HepG2 (cell line): ENCODE measurements around the gene FRMD4B. TPM values are rescaled to one million over a fixed set of nuclear protein-coding genes. Genes with fewer than 3 reads are reported as not detected.

Source experiments
- ATAC-seq: fragments of 200-7000 bp; cut with Tn5 transposase; 3 replicates; pipeline ENCODE4 v1.9.1; 2020; ENCODE audit warnings: mild to moderate bottlenecking, moderate library complexity
- BruUV-seq: library from RNA; stranded (reverse); fragments of 400-500 nt; replicated peaks from 2 replicates; lab custom pipeline; 2021; lab: Mats Ljungman, UMichigan
- CTCF ChIA-PET: fragments of 300-600 bp; formaldehyde crosslinking; extraction: SDS; loops from one replicate; lab custom pipeline; 2021; ENCODE audit warnings: low total read pairs, inconsistent platforms, low intra/inter-chr PET ratio; lab: Yijun Ruan, JAX
- POLR2A ChIA-PET: fragments of 350-600 bp; sonication (Branson Sonifier 250); formaldehyde crosslinking; loops from one replicate; lab custom pipeline; 2020; ENCODE audit warnings: antibody characterized with exemption, inconsistent platforms; lab: Yijun Ruan, JAX
- DNase-seq: peaks from one replicate; pipeline ENCODE4 v3.0.0-alpha.2; 2015; ENCODE audit warnings: low spot score
- FAIRE-seq: peaks from 3 replicates; lab custom pipeline; 2011; peaks lifted over from hg19 to GRCh38; lab: Jason Lieb, UNC
- H2AFZ ChIP-seq: one replicate; pipeline ENCODE4 v1.6.1; 2011; ENCODE audit warnings: low read length, inconsistent platforms
- H3K27ac ChIP-seq: fragments of 300-600 bp; 3 replicates; pipeline ENCODE4 v1.8.0; 2011; ENCODE audit warnings: mixed run types, mild to moderate bottlenecking, mixed read lengths, low read length, inconsistent platforms; ENCODE audit not compliant: insufficient read depth; ENCODE audit errors: extremely low read length
- H3K27me3 ChIP-seq, 2 experiments: fragments of 200-600 bp in 1 of 2; 2 replicates in 1 of 2; 3 replicates in 1 of 2; pipeline versions ENCODE4 v1.6.0 to v1.8.0; 2011; ENCODE audit warnings: low read length in 2 of 2, mild to moderate bottlenecking in 2 of 2, moderate library complexity in 2 of 2, inconsistent platforms in 1 of 2; ENCODE audit not compliant: insufficient read depth in 2 of 2, control insufficient read depth in 1 of 2
- H3K36me3 ChIP-seq, 2 experiments: fragments of 200-600 bp in 1 of 2; replicated peaks in 1 of 2; 2 replicates in 1 of 2; 3 replicates in 1 of 2; pipeline versions ENCODE4 v1.5.1 to v1.8.0; 2011; ENCODE audit warnings: low read length in 2 of 2, inconsistent platforms in 1 of 2; ENCODE audit not compliant: insufficient read depth in 2 of 2, control insufficient read depth in 1 of 2
- H3K4me1 ChIP-seq: 2 replicates; pipeline ENCODE4 v1.5.1; 2012; ENCODE audit warnings: low read length, inconsistent platforms; ENCODE audit not compliant: insufficient read depth
- H3K4me2 ChIP-seq: 2 replicates; pipeline ENCODE4 v1.6.0; 2011; ENCODE audit warnings: low read depth, low read length, inconsistent platforms
- H3K4me3 ChIP-seq, 3 experiments: fragments of 200-600 bp in 1 of 3; sonication (generic), shearing (Covaris generic) in 1 of 3; replicated peaks in 1 of 3; 2 replicates each; pipeline ENCODE4 v1.5.1; 2011 to 2016; ENCODE audit warnings: low read length in 3 of 3, inconsistent platforms in 2 of 3, low read depth in 2 of 3, mild to moderate bottlenecking in 2 of 3, control low read depth in 1 of 3, mixed read lengths in 1 of 3; ENCODE audit not compliant: insufficient read depth in 1 of 3
- H3K79me2 ChIP-seq: one replicate; pipeline ENCODE4 v1.6.1; 2011; ENCODE audit warnings: low read length, inconsistent platforms; ENCODE audit not compliant: insufficient read depth
- H3K9ac ChIP-seq: 2 replicates; pipeline ENCODE4 v1.6.0; 2011; ENCODE audit warnings: mild to moderate bottlenecking, low read depth, low read length, inconsistent platforms; ENCODE audit not compliant: insufficient read depth
- H3K9me3 ChIP-seq: 2 replicates; pipeline ENCODE4 v1.5.1; 2012; ENCODE audit warnings: mild to moderate bottlenecking, low read length
- H4K20me1 ChIP-seq: 2 replicates; pipeline ENCODE4 v1.6.0; 2011; ENCODE audit warnings: inconsistent platforms, mild to moderate bottlenecking, low read length, moderate library complexity; ENCODE audit not compliant: insufficient read depth
- CCAR2 ChIP-seq: fragments of 200-400 bp; formaldehyde crosslinking; optimal IDR thresholded peaks from 2 replicates; pipeline ENCODE3; 2018; ENCODE audit warnings: low read depth, mild to moderate bottlenecking, low read length, moderate library complexity
- ONECUT2 ChIP-seq: sonication (generic); formaldehyde crosslinking; IDR thresholded peaks from 2 replicates; pipeline ENCODE4 v1.4.0; 2020; ENCODE audit warnings: missing genetic modification reagents
- RAD51 ChIP-seq: fragments of 450-650 bp; IDR thresholded peaks from 2 replicates; pipeline ENCODE4 v1.6.1; 2016; ENCODE audit warnings: borderline replicate concordance
- RXRA ChIP-seq: sonication (generic); formaldehyde crosslinking; IDR thresholded peaks from 2 replicates; pipeline ENCODE4 v1.5.1; 2020; ENCODE audit warnings: missing genetic modification reagents
- SUZ12 ChIP-seq: fragments of 150-350 bp; IDR thresholded peaks from 2 replicates; pipeline ENCODE4 v1.6.1; 2014; ENCODE audit warnings: low read depth, low read length
- ZFP36 ChIP-seq: fragments of 150-350 bp; IDR thresholded peaks from 2 replicates; pipeline ENCODE4 v1.6.1; 2018; ENCODE audit warnings: borderline replicate concordance, low read length, low read depth; ENCODE audit not compliant: partially characterized antibody
- ZNF503 ChIP-seq: sonication (generic); formaldehyde crosslinking; IDR thresholded peaks from 2 replicates; pipeline ENCODE4 v1.4.0; 2020; ENCODE audit warnings: missing genetic modification reagents
- ZNF567 ChIP-seq: sonication (generic); formaldehyde crosslinking; IDR thresholded peaks from 2 replicates; pipeline ENCODE4 v1.8.1; 2023; ENCODE audit warnings: mild to moderate bottlenecking, missing genetic modification reagents, borderline replicate concordance
- ZNF687 ChIP-seq: sonication (generic); formaldehyde crosslinking; IDR thresholded peaks from 2 replicates; pipeline ENCODE4 v1.5.1; 2020; ENCODE audit warnings: mild to moderate bottlenecking, missing genetic modification reagents, moderate library complexity
- in situ Hi-C: cut with HindIII; loops from 2 replicates; pipeline ENCODE4 v1.10.0; 2017; ENCODE audit warnings: low pct_unique_long_range_greater_than_20kb; ENCODE audit not compliant: extremely low pct_ligation_motif_present
- intact Hi-C: fragments of 100-400 bp; cut with micrococcal nuclease; formaldehyde crosslinking; loops from one replicate; pipeline ENCODE4 v1.10.0; 2022; ENCODE audit not compliant: unreplicated experiment
- polyA plus RNA-seq, 8 experiments: library from polyadenylated mRNA; depleted of rRNA in 3 of 8; stranded (reverse) in 7 of 8; unstranded in 1 of 8; fragments of >200 nt; fragmentation: Illumina TruSeq in 4 of 8; extraction: Trizol in 4 of 8; gene quantifications; 2 replicates each; pipeline versions ENCODE4 v1.2.1 to v1.2.3, GENCODE V29; 2011 to 2016; ENCODE audit warnings: low read depth in 4 of 8, missing spikeins in 1 of 8, mixed read lengths in 1 of 8; ENCODE audit not compliant: insufficient read depth in 1 of 8
- total RNA-seq, 5 experiments: library from RNA; depleted of rRNA; stranded (reverse); fragments of >200 nt; fragmentation: Illumina TruSeq; extraction: Trizol; gene quantifications; 2 replicates each; pipeline ENCODE4 v1.2.3, GENCODE V29; 2016; ENCODE audit warnings: low read depth in 1 of 5

FRMD4B gene
- total and polyA plus RNA-seq, 2 of the 13 experiments (the other 11 are each of a cell fraction or from before 2014, with no cell fraction given): 3.0 to 3.3 TPM

GRCh38 chr3:69149586-69149985 is 236.3 kb downstream of the FRMD4B start (continued):
- TF ChIP-seq ONECUT2 (CRISPR knock-in tag): no peak

- BruUV-seq: no TSS peak
- H2AFZ ChIP-seq: no peak overlapping the region
- H4K20me1 ChIP-seq: no peaks in the 10 kb centered on the region
- H3K4me2 ChIP-seq: no peak overlapping the region
- DNase-seq: no peak
- no peaks in the 10 kb centered on the region; a peak in 1 of 5 replicates for H3K27me3 ChIP-seq
- no peak overlapping the region for H3K27ac ChIP-seq
- CTCF ChIA-PET: no interaction called here
- FAIRE-seq: no peak
- intact Hi-C loops: no loop called here
- no peak overlapping the region for H3K9ac ChIP-seq
- no peaks in the 10 kb centered on the region for H3K4me1 ChIP-seq
- no peaks in the 10 kb centered on the region for H3K79me2 ChIP-seq
- no peak for ATAC-seq
- no peak overlapping the region for H3K4me3 ChIP-seq
- in situ Hi-C loops: no loop called here
- no peaks in the 10 kb centered on the region for H3K9me3 ChIP-seq
- no peaks in the 10 kb centered on the region for H3K36me3 ChIP-seq
- POLR2A ChIA-PET: no interaction called here
- TF ChIP-seq RAD51: no peak
- no peak for TF ChIP-seq RXRA (CRISPR knock-in tag)
- TF ChIP-seq ZFP36: no peak
- TF ChIP-seq ZNF567 (CRISPR knock-in tag): no peak
- no peak for TF ChIP-seq CCAR2
- TF ChIP-seq ZNF687 (CRISPR knock-in tag): no peak
- no peak for TF ChIP-seq SUZ12
- TF ChIP-seq ZNF503 (CRISPR knock-in tag): no peak
Observed at GRCh38 chr3:69145688-69146087, 240.2 kb downstream of the FRMD4B start.
